Measurements from ENCODE around the gene MAP2K6. TPM values are rescaled to one million over a fixed set of nuclear protein-coding genes. Genes with fewer than 3 reads are reported as not detected.

MAP2K6 gene
- polyA plus RNA-seq, 1 donor (not counting 4 experiments of a cell fraction or from before 2014, with no cell fraction given) = 0.39 TPM

DNA sequence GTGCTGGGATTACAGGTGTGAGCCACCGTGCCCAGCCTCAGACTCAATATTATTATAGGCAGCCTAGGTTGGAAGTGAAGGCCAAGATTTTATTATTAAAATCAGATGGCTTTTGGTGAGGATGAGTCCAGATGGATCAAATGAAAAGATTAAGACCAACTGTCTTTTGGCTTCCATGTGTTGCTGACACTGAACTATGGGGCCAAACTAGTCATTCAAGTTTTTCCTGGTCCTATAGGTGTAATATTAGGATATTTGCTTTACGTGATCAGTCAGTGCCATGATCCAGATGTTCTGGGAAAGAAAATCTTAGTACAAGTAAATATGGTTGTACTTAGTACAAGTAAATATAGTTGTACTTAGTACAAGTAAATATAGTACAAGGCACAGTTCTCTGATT, 140.6 kb downstream of the MAP2K6 start:
- Histone ChIP-seq H3K4me3 (ENCODE audit: control insufficient read depth in 2 of 3, extremely low read depth in 1 of 3, insufficient read depth in 2 of 3, low read depth in 1 of 3, low read length in 3 of 3) (no peak overlapping the region), H3K79me2 (ENCODE audit: control insufficient read depth, insufficient read depth, low read length) (no peaks in the 10 kb centered on the region), H3K9me3 (ENCODE audit: control insufficient read depth, low read depth, low read length) (no peaks in the 10 kb centered on the region), H3K36me3 (ENCODE audit: control insufficient read depth in 2 of 2, extremely low read depth in 1 of 2, insufficient read depth in 2 of 2, low read length in 2 of 2) (no peaks in the 10 kb centered on the region), H2AFZ (ENCODE audit: control insufficient read depth, low read length) (no peak overlapping the region), H3K27ac (ENCODE audit: control insufficient read depth, insufficient read depth, low read length) (no peak overlapping the region), H3K9ac (ENCODE audit: control insufficient read depth, extremely low read depth, insufficient read depth, low read length) (no peak overlapping the region), H3K27me3 (ENCODE audit: control insufficient read depth, extremely low read depth, insufficient read depth, low read length) (no peaks in the 10 kb centered on the region), H4K20me1 (ENCODE audit: control insufficient read depth, extremely low read depth, insufficient read depth, low read length) (no peaks in the 10 kb centered on the region), H3K9me1 (ENCODE audit: control insufficient read depth, extremely low read depth, insufficient read depth, low read length) (no peaks in the 10 kb centered on the region), H3K4me1 (ENCODE audit: control insufficient read depth, extremely low read depth, insufficient read depth, low read length) (peaks cover 7% of the 10 kb centered on the region), H3K4me2 (ENCODE audit: control insufficient read depth, extremely low read depth, insufficient read depth, low read depth, low read length) (no peak overlapping the region)
- TF ChIP-seq, protein P1, sequence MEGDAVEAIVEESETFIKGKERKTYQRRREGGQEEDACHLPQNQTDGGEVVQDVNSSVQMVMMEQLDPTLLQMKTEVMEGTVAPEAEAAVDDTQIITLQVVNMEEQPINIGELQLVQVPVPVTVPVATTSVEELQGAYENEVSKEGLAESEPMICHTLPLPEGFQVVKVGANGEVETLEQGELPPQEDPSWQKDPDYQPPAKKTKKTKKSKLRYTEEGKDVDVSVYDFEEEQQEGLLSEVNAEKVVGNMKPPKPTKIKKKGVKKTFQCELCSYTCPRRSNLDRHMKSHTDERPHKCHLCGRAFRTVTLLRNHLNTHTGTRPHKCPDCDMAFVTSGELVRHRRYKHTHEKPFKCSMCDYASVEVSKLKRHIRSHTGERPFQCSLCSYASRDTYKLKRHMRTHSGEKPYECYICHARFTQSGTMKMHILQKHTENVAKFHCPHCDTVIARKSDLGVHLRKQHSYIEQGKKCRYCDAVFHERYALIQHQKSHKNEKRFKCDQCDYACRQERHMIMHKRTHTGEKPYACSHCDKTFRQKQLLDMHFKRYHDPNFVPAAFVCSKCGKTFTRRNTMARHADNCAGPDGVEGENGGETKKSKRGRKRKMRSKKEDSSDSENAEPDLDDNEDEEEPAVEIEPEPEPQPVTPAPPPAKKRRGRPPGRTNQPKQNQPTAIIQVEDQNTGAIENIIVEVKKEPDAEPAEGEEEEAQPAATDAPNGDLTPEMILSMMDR (optimal IDR thresholded peaks at IDR 0.05 in 1 of 3, IDR thresholded peaks at IDR 0.05 in 1 of 3, conservative IDR thresholded peaks at IDR 0.05 in 1 of 3; ENCODE audit: extremely low read depth in 1 of 3, insufficient read depth in 2 of 3, low read length in 3 of 3) = no peak
- TF ChIP-seq EZH2 (IDR thresholded peaks at IDR 0.05; ENCODE audit: low read length) = no peak
- FAIRE-seq = no peak
- DNase-seq (ENCODE audit: low read depth, low spot score) = no peak
- dilution Hi-C loops (cut with MboI; ENCODE audit: extremely low pct_ligation_motif_present, low sequenced_read_pairs) = no loop called here

DNA sequence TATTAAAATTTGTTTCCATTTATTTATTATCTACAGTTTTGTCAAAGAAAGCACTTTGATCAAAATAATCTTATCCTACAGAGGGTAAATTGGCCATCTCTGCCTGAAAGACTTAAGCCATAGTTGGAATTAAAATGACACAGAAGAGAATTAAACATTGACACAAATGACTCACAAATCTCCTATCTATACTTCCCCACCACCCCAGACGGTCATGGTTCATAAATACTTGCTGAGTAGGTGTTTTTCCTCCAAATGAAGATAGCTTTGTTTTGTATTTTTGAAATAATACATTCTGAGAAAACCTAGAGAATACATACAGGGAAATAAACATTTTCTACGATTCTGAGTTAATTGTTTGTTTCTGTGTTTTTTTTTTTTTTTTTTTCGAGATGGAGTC, 142.8 kb downstream of the MAP2K6 start:
- H3K9me3 ChIP-seq (ENCODE audit: control insufficient read depth, low read depth, low read length) = no peaks in the 10 kb centered on the region
- H3K4me2 ChIP-seq (ENCODE audit: control insufficient read depth, extremely low read depth, insufficient read depth, low read depth, low read length) = no peak overlapping the region
- TF ChIP-seq EZH2 (IDR thresholded peaks at IDR 0.05; ENCODE audit: low read length) = no peak
- TF ChIP-seq, protein P1 (optimal IDR thresholded peaks at IDR 0.05 in 1 of 3, IDR thresholded peaks at IDR 0.05 in 1 of 3, conservative IDR thresholded peaks at IDR 0.05 in 1 of 3; ENCODE audit: extremely low read depth in 1 of 3, insufficient read depth in 2 of 3, low read length in 3 of 3) = no peak
- H3K9ac ChIP-seq (ENCODE audit: control insufficient read depth, extremely low read depth, insufficient read depth, low read length) = no peak overlapping the region
- H3K4me1 ChIP-seq (ENCODE audit: control insufficient read depth, extremely low read depth, insufficient read depth, low read length) = no peaks in the 10 kb centered on the region
- no peaks in the 10 kb centered on the region for H3K27me3 ChIP-seq (ENCODE audit: control insufficient read depth, extremely low read depth, insufficient read depth, low read length)
- dilution Hi-C loops (cut with MboI; ENCODE audit: extremely low pct_ligation_motif_present, low sequenced_read_pairs) = no loop called here
- H3K4me3 ChIP-seq (ENCODE audit: control insufficient read depth in 2 of 3, extremely low read depth in 1 of 3, insufficient read depth in 2 of 3, low read depth in 1 of 3, low read length in 3 of 3) = no peak overlapping the region
- no peaks in the 10 kb centered on the region for H3K36me3 ChIP-seq (ENCODE audit: control insufficient read depth in 2 of 2, extremely low read depth in 1 of 2, insufficient read depth in 2 of 2, low read length in 2 of 2)
- H3K27ac ChIP-seq (ENCODE audit: control insufficient read depth, insufficient read depth, low read length) = no peak overlapping the region
- H3K79me2 ChIP-seq (ENCODE audit: control insufficient read depth, insufficient read depth, low read length) = no peaks in the 10 kb centered on the region
- no peak overlapping the region for H2AFZ ChIP-seq (ENCODE audit: control insufficient read depth, low read length)
- FAIRE-seq (no peak), DNase-seq (ENCODE audit: low read depth, low spot score) (no peak)
- no peaks in the 10 kb centered on the region for H3K9me1 ChIP-seq (ENCODE audit: control insufficient read depth, extremely low read depth, insufficient read depth, low read length)
- no peaks in the 10 kb centered on the region for H4K20me1 ChIP-seq (ENCODE audit: control insufficient read depth, extremely low read depth, insufficient read depth, low read length)

All from keratinocyte (primary cell).